Neutrophil (primary cell): Measurements from ENCODE around the gene STOML3.
"Not testable (repeated sequence)": the region's sequence is repeated elsewhere in the genome, so short reads cannot be mapped to it uniquely, and the experiment has no call there.

Source experiments
- H3K27ac ChIP-seq: fragments of 200-600 bp; sonication (generic); 2 replicates; pipeline ENCODE4 v1.5.1; 2016; ENCODE audit warnings: mild to moderate bottlenecking, moderate library complexity
- H3K27me3 ChIP-seq: fragments of 200-600 bp; sonication (generic); 2 replicates; pipeline ENCODE4 v1.6.0; 2016; ENCODE audit warnings: mild to moderate bottlenecking
- H3K36me3 ChIP-seq: fragments of 200-600 bp; sonication (generic); 2 replicates; pipeline ENCODE4 v1.5.1; 2017
- H3K4me1 ChIP-seq, 2 experiments: fragments of 200-600 bp in 1 of 2; sonication (generic) in 1 of 2; 1 replicate in 1 of 2; 2 replicates in 1 of 2; pipeline versions ENCODE4 v1.5.1 to v1.6.1; 2013 to 2016; ENCODE audit warnings: low read depth in 1 of 2, low read length in 1 of 2, mild to moderate bottlenecking in 1 of 2, moderate library complexity in 1 of 2; ENCODE audit not compliant: control insufficient read depth in 1 of 2, insufficient read depth in 1 of 2
- H3K4me3 ChIP-seq, 2 experiments: fragments of 200-600 bp in 1 of 2; sonication (generic) in 1 of 2; 1 replicate in 1 of 2; 2 replicates in 1 of 2; pipeline ENCODE4 v1.5.1; 2013 to 2016; ENCODE audit warnings: low read depth in 1 of 2, low read length in 1 of 2, mild to moderate bottlenecking in 1 of 2, moderate library complexity in 1 of 2
- H3K9me3 ChIP-seq: fragments of 200-600 bp; sonication (generic); 2 replicates; pipeline ENCODE4 v1.5.1; 2016
- TF ChIP-seq, protein P1 (sequence below): fragments of 200-600 bp; sonication (generic); IDR thresholded peaks from 2 replicates; pipeline ENCODE4 v1.5.1; 2016; ENCODE audit warnings: antibody characterized with exemption

STOML3 gene

DNA sequence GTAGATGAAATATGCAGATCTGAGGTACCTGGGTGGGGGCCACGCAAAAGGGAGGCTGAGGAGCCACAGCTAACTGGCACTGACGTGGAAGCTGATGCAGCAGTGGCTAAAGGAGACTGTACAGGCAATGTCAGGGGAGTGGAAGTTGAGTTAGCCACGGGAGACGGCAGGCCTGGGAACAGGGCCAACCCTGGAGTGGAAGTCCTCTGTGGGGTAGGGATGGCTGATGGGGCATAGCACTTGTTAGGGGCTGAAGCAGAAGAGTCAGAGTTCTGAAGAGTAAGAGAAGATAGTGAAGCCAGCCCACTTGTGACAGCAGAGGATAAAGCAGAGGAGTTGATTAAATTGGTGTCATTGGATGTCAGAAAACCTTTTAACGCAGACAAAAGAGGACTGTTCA is 22.8 kb upstream of the STOML3 start:
- H3K4me3 ChIP-seq = no peak overlapping the region
- H3K36me3 ChIP-seq = peaks cover 94% of the 10 kb centered on the region
- TF ChIP-seq, protein P1, sequence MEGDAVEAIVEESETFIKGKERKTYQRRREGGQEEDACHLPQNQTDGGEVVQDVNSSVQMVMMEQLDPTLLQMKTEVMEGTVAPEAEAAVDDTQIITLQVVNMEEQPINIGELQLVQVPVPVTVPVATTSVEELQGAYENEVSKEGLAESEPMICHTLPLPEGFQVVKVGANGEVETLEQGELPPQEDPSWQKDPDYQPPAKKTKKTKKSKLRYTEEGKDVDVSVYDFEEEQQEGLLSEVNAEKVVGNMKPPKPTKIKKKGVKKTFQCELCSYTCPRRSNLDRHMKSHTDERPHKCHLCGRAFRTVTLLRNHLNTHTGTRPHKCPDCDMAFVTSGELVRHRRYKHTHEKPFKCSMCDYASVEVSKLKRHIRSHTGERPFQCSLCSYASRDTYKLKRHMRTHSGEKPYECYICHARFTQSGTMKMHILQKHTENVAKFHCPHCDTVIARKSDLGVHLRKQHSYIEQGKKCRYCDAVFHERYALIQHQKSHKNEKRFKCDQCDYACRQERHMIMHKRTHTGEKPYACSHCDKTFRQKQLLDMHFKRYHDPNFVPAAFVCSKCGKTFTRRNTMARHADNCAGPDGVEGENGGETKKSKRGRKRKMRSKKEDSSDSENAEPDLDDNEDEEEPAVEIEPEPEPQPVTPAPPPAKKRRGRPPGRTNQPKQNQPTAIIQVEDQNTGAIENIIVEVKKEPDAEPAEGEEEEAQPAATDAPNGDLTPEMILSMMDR = no peak
- H3K9me3 ChIP-seq = no peaks in the 10 kb centered on the region
- no peaks in the 10 kb centered on the region for H3K27me3 ChIP-seq
- H3K27ac ChIP-seq = no peak overlapping the region
- H3K4me1 ChIP-seq = no peaks in the 10 kb centered on the region

DNA sequence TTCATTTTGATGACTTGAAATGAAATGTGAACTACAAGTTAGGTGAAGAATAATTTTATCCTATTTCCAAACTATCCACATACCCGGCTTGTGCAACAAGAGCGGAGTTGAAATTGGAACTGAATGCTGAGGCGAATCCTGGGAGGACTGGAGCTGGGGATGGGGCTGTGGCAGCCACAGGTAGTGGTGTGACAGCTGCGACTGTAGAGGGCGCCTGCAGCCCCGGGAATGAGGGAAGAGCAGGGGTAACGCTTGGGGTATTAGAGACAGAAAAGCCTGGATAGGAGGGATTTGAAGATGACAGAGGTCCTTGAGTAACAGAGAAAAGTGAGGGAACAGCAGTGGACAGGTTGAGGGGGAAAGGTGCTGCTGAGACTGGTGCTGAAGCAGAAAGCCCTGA is 22.0 kb upstream of the STOML3 start:
- Histone ChIP-seq H3K36me3 (peaks cover 96% of the 10 kb centered on the region), H3K4me1 (no peaks in the 10 kb centered on the region)

DNA sequence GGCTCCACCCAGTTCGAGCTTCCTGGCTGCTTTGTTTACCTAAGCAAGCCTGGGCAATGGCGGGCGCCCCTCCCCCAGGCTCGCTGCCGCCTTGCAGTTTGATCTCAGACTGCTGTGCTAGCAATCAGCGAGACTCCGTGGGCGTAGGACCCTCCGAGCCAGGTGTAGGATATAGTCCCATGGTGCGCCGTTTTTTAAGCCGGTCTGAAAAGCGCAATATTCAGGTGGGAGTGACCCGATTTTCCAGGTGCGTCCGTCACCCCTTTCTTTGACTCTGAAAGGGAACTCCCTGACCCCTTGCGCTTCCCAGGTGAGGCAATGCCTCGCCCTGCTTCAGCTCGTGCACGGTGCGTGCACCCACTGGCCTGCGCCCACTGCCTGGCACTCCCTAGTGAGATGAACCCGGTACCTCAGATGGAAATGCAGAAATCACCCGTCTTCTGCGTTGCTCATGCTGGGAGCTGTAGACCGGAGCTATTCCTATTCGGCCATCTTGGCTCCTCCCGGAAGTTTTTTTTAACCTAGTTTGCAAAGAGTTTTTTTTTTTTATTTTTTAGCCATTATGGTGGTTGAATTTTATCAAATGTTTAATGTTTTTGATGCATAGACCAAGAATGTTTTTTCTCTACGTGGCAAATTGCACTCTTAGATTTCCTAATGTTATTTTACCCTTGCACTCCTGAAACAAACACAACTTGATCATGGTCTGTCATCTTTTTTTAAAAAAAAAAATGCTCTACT is 15.9 kb upstream of the STOML3 start:
- not testable (repeated sequence) for H3K9me3 ChIP-seq, H3K27me3 ChIP-seq, H3K27ac ChIP-seq, H3K4me3 ChIP-seq, H3K4me1 ChIP-seq
- peaks cover 40% of the 10 kb centered on the region for H3K36me3 ChIP-seq

More for the DNA sequence above, 22.0 kb upstream of the STOML3 start:
- Histone ChIP-seq H3K27ac (no peak overlapping the region), H3K4me3 (no peak overlapping the region), H3K27me3 (no peaks in the 10 kb centered on the region), H3K9me3 (no peaks in the 10 kb centered on the region)
- TF ChIP-seq, protein P1 = no peak

DNA sequence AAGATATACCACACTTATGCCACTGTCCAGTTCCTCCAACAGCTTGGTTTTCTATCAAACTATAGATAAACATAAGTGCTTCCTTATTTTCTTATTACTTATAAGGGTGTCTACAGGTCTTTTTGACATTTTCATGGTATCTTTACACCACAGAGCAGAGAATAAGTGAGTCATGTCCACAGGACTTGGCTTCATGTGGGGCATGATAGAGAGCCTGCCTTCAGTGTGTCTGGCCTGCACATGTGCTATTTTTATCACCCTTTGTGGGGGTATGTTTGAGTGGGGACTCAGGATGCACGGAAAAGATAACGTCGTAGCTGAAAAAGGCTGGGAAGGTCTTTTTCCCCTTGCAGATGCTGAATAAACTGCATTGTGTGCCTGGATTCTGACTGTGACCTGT is 8.1 kb upstream of the STOML3 start:
- no peaks in the 10 kb centered on the region for H3K36me3 ChIP-seq
- no peaks in the 10 kb centered on the region for H3K27me3 ChIP-seq
- no peak overlapping the region for H3K4me3 ChIP-seq
- no peak overlapping the region for H3K27ac ChIP-seq
- TF ChIP-seq, protein P1 = no peak
- H3K4me1 ChIP-seq = no peaks in the 10 kb centered on the region
- no peaks in the 10 kb centered on the region for H3K9me3 ChIP-seq

DNA sequence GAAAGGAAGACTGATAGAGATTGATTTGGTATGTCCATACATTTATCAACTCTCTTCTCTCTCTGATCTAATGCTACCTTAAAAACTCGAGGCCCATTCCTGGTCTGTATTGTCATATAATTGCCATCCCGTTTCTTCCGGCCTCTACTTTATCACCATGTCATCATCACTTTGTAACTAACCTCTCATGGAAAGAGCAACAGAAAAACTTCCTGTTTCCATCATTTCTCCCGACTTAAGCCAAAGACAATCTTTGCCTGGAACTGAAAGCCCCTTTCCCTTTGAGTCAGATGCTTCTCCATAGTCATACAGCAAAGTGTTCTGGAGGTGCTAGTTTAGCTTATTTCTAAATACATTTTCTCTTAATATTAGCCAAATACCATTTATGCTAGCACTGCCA is 2.8 kb upstream of the STOML3 start:
- Histone ChIP-seq H3K27me3 (no peaks in the 10 kb centered on the region), H3K27ac (no peak overlapping the region), H3K9me3 (no peaks in the 10 kb centered on the region), H3K36me3 (no peaks in the 10 kb centered on the region), H3K4me1 (no peaks in the 10 kb centered on the region), H3K4me3 (no peak overlapping the region)
- TF ChIP-seq, protein P1 = no peak

DNA sequence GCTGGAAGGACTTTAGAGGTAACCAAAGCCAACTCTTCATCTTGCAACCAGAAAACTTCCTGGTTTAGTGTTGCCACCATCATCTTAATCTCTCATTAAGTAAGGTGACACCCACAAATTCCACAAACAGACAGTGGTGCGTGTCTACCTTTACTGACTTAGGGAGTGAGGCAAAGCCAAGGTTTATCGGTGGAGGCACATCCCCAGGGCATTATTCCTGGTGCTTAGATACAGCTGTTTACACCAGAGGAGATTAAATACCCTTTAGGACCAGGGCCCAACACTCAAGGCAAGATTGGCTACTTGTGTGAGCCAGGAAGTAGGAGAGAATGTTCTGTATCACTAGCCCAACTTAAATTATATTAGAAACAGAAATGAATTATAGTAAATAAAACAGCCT is 9.5 kb downstream of the STOML3 start:
- TF ChIP-seq, protein P1 = no peak
- Histone ChIP-seq H3K27me3 (no peaks in the 10 kb centered on the region), H3K4me3 (no peak overlapping the region), H3K4me1 (no peaks in the 10 kb centered on the region), H3K36me3 (no peaks in the 10 kb centered on the region), H3K9me3 (no peaks in the 10 kb centered on the region), H3K27ac (no peak overlapping the region)
